HG03045 (cell line): ENCODE data around the gene DPP3.

Experiments
- ATAC-seq: cut with Tn5 transposase; IDR thresholded peaks from one replicate; pipeline ENCODE4 v1.9.1; 2021; ENCODE audit warnings: mild to moderate bottlenecking, moderate library complexity; ENCODE audit not compliant: unreplicated experiment

DPP3 gene

GRCh38 chr11:66555416-66555815, 75.2 kb downstream of the DPP3 start:
- no peak for ATAC-seq

GRCh38 chr11:66556086-66556485, 75.9 kb downstream of the DPP3 start:
- ATAC-seq, result no peak

- no peak for ATAC-seq
These were observed 77.6 kb downstream of the DPP3 start for GRCh38 chr11:66557733-66558326.
